Large intestine (tissue), 12 donors: ENCODE data around the gene RAB27B. TPM values are rescaled to one million over a fixed set of nuclear protein-coding genes. Genes with fewer than 3 reads are reported as not detected.

Source experiments
- DNase-seq, 2 donors: peaks; one replicate each; pipeline versions ENCODE4 v3.0.0 to v3.0.0-alpha.2; 2013
- H3K27ac ChIP-seq: one replicate; pipeline ENCODE4 v1.5.1; 2013; ENCODE audit warnings: low read length
- H3K27me3 ChIP-seq: 2 replicates; pipeline ENCODE4 v1.6.1; 2013; ENCODE audit warnings: low read length; ENCODE audit not compliant: control insufficient read depth, insufficient read depth
- H3K36me3 ChIP-seq: 2 replicates; pipeline ENCODE4 v1.6.1; 2013; ENCODE audit warnings: low read length; ENCODE audit not compliant: control insufficient read depth, insufficient read depth
- H3K4me1 ChIP-seq: one replicate; pipeline ENCODE4 v1.6.1; 2013; ENCODE audit warnings: low read length; ENCODE audit not compliant: control insufficient read depth, insufficient read depth
- H3K4me3 ChIP-seq: one replicate; pipeline ENCODE4 v1.5.1; 2013; ENCODE audit warnings: low read length
- H3K9me3 ChIP-seq: one replicate; pipeline ENCODE4 v1.6.1; 2013; ENCODE audit warnings: mild to moderate bottlenecking, low read depth, low read length, moderate library complexity; ENCODE audit not compliant: control insufficient read depth
- WGBS: methylation state at CpG from one replicate; pipeline ENCODE4 v1.1.5; 2013; ENCODE audit warnings: low lambda C conversion rate; ENCODE audit not compliant: insufficient coverage; 5-methylcytosine and 5-hydroxymethylcytosine counted together
- long read RNA-seq, 11 donors: transcript quantifications; one replicate each; lab custom pipeline, GENCODE V29; 2026
- polyA plus RNA-seq: library from polyadenylated mRNA; unstranded; fragments of 120-200 nt; gene quantifications from one replicate; pipeline ENCODE4 v1.2.1, GENCODE V29; 2013

RAB27B gene, protein sequence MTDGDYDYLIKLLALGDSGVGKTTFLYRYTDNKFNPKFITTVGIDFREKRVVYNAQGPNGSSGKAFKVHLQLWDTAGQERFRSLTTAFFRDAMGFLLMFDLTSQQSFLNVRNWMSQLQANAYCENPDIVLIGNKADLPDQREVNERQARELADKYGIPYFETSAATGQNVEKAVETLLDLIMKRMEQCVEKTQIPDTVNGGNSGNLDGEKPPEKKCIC
- polyA plus RNA-seq = 9.6 TPM
- long read RNA-seq, donor 1, full-length matches to known transcripts = 1 of 1 reads
- long read RNA-seq, donor 1, partial matches to known transcripts = 0 of 1 reads
- long read RNA-seq, donor 1, other reads (novel, unspliced or antisense) = 0 of 1 reads
- long read RNA-seq, donor 2 = 0 reads
- long read RNA-seq, donor 3 = 0 reads
- long read RNA-seq, donor 4 = 0 reads
- long read RNA-seq, donor 5, full-length matches to known transcripts = 1 of 1 reads
- long read RNA-seq, donor 5, partial matches to known transcripts = 0 of 1 reads
- long read RNA-seq, donor 5, other reads (novel, unspliced or antisense) = 0 of 1 reads
- long read RNA-seq, donor 6, full-length matches to known transcripts = 2 of 2 reads
- long read RNA-seq, donor 6, partial matches to known transcripts = 0 of 2 reads
- long read RNA-seq, donor 6, other reads (novel, unspliced or antisense) = 0 of 2 reads
- long read RNA-seq, donor 7, full-length matches to known transcripts = 1 of 1 reads
- long read RNA-seq, donor 7, partial matches to known transcripts = 0 of 1 reads
- long read RNA-seq, donor 7, other reads (novel, unspliced or antisense) = 0 of 1 reads
- long read RNA-seq, donor 8, full-length matches to known transcripts = 1 of 1 reads
- long read RNA-seq, donor 8, partial matches to known transcripts = 0 of 1 reads
- long read RNA-seq, donor 8, other reads (novel, unspliced or antisense) = 0 of 1 reads
- long read RNA-seq, donor 9 = 0 reads
- long read RNA-seq, donor 10, full-length matches to known transcripts = 1 of 1 reads
- long read RNA-seq, donor 10, partial matches to known transcripts = 0 of 1 reads
- long read RNA-seq, donor 10, other reads (novel, unspliced or antisense) = 0 of 1 reads
- long read RNA-seq, donor 11 = 0 reads

DNA sequence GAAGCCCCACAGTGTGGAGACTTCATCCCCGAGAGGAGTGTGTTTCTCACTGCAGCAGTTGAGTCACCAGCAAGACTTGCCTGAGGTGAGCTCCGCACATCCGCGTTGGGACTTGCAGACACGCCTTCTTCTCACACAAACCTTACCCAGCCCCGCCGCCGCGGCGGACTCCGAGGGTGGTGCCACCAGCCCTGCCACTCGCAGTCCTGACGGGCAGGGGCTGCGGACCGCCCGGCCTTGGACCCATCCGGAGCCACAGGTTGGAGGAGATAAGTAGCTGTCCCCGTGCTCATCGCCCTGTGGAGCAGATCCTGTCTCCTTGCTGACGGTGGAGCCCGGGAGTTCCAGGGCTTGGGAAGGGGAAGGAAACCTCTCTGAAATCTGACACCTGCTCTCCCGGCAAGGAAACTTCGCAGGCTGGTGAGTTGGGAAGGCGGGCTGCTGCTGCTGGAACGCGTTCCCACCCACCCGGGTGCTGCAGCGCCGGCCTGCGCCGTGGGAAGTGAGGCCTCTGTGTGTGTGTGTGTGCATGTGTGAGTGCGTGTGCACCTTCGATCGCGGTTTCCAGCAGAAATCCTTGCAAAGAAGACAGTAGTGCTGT is at the start of gene RAB27B:
TSS of gene RAB27B (plus strand) at position 197 of the 601 bp plus-strand sequence. CDS start 49,109 bp downstream, outside the sequence.
- H3K9me3 ChIP-seq = no peaks in the 10 kb centered on the region
- H3K4me3 ChIP-seq = peak within 1 kb of the TSS; percentile 63
- no peaks in the 10 kb centered on the region for H3K27me3 ChIP-seq
- peak within 1 kb of the TSS; percentile 73 for H3K27ac ChIP-seq
- peaks cover 10% of the 10 kb centered on the region for H3K4me1 ChIP-seq
- no CpG with 5 or more reads among the region's 35 CpGs for WGBS
- DNase-seq = peak; percentile 74 to 91
- H3K36me3 ChIP-seq = no peaks in the 10 kb centered on the region

DNA sequence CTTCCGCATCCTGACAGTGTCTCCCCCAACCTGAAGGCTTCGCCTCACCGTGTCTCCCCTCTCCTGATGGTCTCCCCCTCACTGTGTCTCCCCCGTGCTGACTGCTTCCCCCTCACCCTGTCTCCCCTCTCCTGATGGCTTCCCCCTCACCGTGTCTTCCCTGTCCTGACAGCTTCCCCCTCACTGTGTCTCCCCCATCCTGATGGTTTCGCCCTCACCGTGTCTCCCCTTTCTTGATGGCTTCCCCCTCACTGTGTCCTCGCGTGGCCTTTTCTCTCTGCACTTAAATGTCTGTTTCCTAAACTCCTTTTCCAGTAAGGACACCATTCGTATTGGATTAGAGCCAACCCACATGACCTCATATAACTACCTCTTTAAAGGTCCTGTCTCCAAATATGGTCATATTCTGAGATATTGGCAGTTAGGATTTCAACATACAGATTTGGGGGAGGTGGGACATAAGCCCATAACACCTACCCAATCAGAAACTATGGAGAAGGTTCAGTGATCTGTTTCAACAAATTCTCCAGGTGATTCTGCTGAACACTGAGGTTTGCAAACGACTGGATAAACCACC is 47.9 kb upstream of the RAB27B start:
- no peaks in the 10 kb centered on the region for H3K27me3 ChIP-seq
- H3K4me1 ChIP-seq = no peaks in the 10 kb centered on the region
- no peaks in the 10 kb centered on the region for H3K9me3 ChIP-seq
- no peaks in the 10 kb centered on the region for H3K36me3 ChIP-seq
- no peak overlapping the region for H3K4me3 ChIP-seq
- no peak for DNase-seq
- 100% methylated on average over 2 of the region's 11 CpGs for WGBS
- no peak overlapping the region for H3K27ac ChIP-seq

DNA sequence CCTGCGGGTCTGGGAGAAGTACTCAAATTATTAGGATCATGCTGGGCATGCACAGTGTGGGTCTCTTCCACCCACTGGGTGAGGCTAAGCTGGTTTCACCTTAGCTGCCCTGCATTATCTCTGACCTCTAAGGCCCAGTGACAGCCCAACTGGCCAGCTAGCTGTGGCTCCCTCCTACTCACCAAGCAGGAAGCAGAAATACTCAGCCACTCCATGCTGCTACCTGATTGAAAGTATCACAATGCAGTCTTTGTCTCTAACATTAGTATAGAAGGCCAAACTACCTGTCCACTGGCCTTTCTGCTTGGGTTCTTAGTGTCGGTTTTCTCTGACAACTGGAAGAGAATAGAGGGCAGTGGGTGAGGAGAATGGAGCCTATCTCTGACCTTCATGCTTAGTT is 47.3 kb upstream of the RAB27B start:
- no CpG with 5 or more reads among the region's 2 CpGs for WGBS
- no peaks in the 10 kb centered on the region for H3K36me3 ChIP-seq
- H3K4me1 ChIP-seq = no peaks in the 10 kb centered on the region
- no peaks in the 10 kb centered on the region for H3K27me3 ChIP-seq
- H3K9me3 ChIP-seq = no peaks in the 10 kb centered on the region
- H3K27ac ChIP-seq = no peak overlapping the region
- H3K4me3 ChIP-seq = no peak overlapping the region
- DNase-seq = no peak

DNA sequence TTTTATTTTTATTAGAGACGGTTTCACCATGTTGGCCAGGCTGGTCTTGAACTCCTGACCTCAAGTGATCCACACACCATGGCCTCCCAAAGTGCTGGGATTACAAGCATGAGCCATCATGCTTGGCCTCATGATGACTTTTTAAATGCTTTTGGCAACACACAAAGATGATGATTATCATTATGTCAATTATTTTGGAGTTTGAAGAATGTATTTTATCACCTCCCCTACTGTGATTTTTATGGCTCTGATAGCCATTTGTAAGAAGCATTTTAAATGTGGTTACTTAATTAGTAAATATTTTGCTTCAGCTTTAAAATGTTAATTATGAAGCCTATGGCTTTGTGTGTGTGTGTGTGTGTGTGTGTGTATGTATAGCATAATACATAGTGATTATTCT is 45.1 kb upstream of the RAB27B start:
- H3K27ac ChIP-seq = no peak overlapping the region
- no peaks in the 10 kb centered on the region for H3K27me3 ChIP-seq
- 60% methylated on average over 1 of the region's 1 CpG for WGBS
- no peaks in the 10 kb centered on the region for H3K36me3 ChIP-seq
- no peaks in the 10 kb centered on the region for H3K4me1 ChIP-seq
- no peaks in the 10 kb centered on the region for H3K9me3 ChIP-seq
- H3K4me3 ChIP-seq = no peak overlapping the region
- no peak for DNase-seq

DNA sequence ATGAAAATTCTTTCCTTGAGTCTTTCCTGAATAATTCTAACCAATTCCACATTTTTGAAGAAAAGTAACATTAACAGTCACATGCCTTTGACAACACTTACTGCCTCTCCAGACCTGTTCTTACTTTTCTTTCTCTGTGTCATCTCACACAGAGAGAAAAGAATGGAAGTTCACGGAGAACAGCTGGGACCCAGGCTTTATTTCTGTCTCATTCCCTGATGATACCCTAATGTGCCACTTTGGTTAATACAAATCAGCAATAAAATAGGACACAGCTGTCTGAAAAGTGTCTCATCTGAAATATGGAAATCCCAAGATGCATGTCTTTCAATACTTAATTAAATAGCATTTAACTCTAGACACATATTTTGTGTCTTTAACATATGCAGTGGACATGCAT is 42.1 kb upstream of the RAB27B start:
- DNase-seq = no peak
- no CpG with 5 or more reads among the region's 1 CpG for WGBS
- no peaks in the 10 kb centered on the region for H3K27me3 ChIP-seq

DNA sequence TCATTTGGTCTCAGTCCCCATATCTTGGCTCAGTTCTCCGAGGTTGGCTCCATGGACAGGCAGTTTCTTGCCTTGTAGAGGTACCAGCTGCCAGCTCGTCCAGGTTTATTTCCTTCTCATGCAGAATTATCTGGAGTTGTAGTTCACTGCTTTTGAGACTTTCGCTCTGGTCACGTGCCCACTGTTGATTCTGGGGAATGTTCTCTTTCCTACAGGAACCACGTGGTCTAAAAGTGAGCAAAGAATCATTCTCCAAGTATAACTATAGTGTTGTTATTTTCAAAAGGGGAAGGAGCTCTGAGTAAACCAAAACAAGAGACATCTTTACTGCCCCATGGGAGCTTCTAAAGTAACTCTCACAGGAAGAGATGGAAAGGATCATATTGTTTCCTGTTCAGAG is 41.2 kb upstream of the RAB27B start:
- Histone ChIP-seq H3K36me3 (no peaks in the 10 kb centered on the region), H3K27me3 (no peaks in the 10 kb centered on the region), H3K4me1 (no peaks in the 10 kb centered on the region), H3K4me3 (no peak overlapping the region), H3K27ac (no peak overlapping the region), H3K9me3 (no peaks in the 10 kb centered on the region)
- WGBS = 100% methylated on average over 2 of the region's 5 CpGs
- no peak for DNase-seq

More for the DNA sequence above, 42.1 kb upstream of the RAB27B start:
- Histone ChIP-seq H3K4me3 (no peak overlapping the region), H3K27ac (no peak overlapping the region), H3K4me1 (no peaks in the 10 kb centered on the region), H3K9me3 (no peaks in the 10 kb centered on the region), H3K36me3 (no peaks in the 10 kb centered on the region)

DNA sequence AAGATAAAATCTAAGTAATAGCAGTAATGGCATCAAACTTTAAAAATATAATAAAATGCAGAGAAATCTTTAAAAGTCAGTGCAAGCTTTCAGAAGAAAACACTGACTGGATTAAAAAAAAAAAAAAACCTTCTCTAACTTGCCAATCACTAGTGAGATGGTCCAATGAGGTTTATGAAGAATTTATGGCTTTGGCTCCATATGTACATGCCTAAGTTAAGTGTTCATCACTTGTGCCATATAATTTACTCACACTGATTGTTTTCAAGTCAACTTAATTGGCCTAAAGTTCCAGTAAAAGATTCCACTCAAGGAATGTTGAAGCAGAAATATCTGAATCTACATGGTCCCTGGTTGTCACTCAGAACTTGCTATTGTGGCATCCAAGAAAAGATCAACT is 40.7 kb upstream of the RAB27B start:
- H3K27me3 ChIP-seq = no peaks in the 10 kb centered on the region
- H3K4me3 ChIP-seq = no peak overlapping the region
- no peaks in the 10 kb centered on the region for H3K4me1 ChIP-seq
- no peaks in the 10 kb centered on the region for H3K36me3 ChIP-seq
- H3K9me3 ChIP-seq = no peaks in the 10 kb centered on the region
- no peak overlapping the region for H3K27ac ChIP-seq
- no peak for DNase-seq

DNA sequence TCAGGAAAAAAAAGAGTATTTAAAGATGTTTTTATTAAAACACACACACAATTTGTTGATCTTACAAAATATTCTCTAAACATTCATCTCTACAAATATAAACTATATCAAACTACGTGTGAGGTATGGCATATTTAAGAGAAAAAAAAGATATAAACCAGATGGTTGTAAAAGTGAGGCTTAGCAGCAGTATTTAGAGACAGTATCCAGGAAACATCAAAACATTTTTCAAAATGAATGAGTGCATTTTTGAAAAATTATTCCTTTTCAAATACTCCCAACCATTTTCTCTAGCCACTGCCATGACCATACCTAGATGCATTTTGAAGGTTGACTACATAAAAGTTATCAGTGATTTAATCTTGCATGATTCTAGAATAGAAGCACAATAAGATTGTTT is 38.2 kb upstream of the RAB27B start:
- H3K36me3 ChIP-seq = no peaks in the 10 kb centered on the region
- H3K4me1 ChIP-seq = no peaks in the 10 kb centered on the region
- no peak for DNase-seq
- H3K9me3 ChIP-seq = no peaks in the 10 kb centered on the region
- H3K4me3 ChIP-seq = no peak overlapping the region
- no peak overlapping the region for H3K27ac ChIP-seq
- WGBS = 71% methylated on average over 1 of the region's 1 CpG
- H3K27me3 ChIP-seq = no peaks in the 10 kb centered on the region

DNA sequence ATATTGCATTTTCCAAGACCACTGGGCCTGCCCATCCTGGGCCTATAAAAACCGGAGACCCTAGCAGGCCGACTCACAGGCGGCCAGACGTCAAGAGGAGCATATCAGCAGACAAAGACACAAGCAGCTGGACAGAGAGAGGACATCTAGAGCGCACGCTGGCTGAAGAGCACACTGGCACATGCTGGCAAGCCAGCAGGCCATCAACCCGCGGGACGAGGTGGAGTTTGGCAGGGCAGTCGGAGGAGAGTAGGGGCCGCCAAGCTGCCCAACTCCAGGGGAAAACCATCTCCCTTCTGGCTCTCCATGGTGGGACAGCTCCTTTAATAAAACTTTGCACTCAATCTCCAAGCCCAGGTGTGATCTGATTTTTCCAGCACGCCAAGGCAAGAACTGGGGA is 36.6 kb upstream of the RAB27B start:
- Histone ChIP-seq H3K27ac (no peak overlapping the region), H3K36me3 (no peaks in the 10 kb centered on the region), H3K27me3 (no peaks in the 10 kb centered on the region), H3K9me3 (no peaks in the 10 kb centered on the region), H3K4me1 (no peaks in the 10 kb centered on the region), H3K4me3 (no peak overlapping the region)
- no peak for DNase-seq
- no CpG with 5 or more reads among the region's 12 CpGs for whole genome bisulfite sequencing

DNA sequence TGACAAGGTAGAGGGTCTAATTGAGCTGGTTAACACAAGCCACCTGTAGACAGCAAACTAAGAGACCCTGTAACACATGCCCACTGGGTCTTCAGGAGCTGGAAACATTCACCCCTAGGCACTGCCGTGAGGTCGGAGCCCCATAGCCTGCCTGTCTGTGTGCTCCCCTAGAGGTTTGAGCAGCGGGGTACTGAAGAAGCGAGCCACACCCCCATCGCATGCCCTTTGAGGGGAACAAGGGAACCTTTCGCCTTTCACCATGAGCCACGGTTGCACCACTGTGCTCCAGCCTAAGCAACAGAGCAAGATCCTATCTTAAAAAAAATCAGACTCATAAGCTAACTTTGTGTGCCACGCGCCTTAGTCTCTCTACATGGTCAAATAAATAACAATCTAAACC is 36.2 kb upstream of the RAB27B start:
- Histone ChIP-seq H3K9me3 (no peaks in the 10 kb centered on the region), H3K27ac (no peak overlapping the region), H3K36me3 (no peaks in the 10 kb centered on the region), H3K4me3 (no peak overlapping the region), H3K27me3 (no peaks in the 10 kb centered on the region), H3K4me1 (no peaks in the 10 kb centered on the region)
- DNase-seq = no peak
- no CpG with 5 or more reads among the region's 9 CpGs for WGBS
